LoVo (cell line): Measurements from ENCODE around the gene CYTH4.

ENCODE experiments used
- DNase-seq: peaks from one replicate; pipeline ENCODE4 v3.0.0-alpha.2; 2016; ENCODE audit warnings: low spot score

The CYTH4 gene

GRCh38 chr22:37330200-37331033 lies 48.1 kb downstream of the CYTH4 start:
- no peak for DNase-seq

DNA sequence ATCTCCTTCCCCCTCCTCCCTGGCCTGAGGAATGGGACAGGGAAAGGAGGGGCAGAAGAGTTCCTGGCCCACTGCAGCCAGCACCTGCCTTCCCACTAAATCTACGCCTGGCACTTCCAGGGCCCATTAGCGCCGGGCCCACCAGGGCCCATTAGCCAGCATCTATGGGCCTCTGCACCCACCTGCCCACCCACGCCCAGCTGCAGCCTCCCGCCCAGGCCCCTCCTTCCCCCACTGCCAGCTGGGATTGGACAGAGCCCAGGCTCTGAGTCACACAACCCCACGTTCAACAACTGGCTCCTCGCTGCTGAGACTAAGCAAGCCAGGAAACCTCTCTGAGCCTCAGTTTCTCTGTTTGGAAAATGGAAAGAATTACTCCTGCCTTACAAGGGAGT lies 48.7 kb downstream of the CYTH4 start:
- DNase-seq: no peak

DNA sequence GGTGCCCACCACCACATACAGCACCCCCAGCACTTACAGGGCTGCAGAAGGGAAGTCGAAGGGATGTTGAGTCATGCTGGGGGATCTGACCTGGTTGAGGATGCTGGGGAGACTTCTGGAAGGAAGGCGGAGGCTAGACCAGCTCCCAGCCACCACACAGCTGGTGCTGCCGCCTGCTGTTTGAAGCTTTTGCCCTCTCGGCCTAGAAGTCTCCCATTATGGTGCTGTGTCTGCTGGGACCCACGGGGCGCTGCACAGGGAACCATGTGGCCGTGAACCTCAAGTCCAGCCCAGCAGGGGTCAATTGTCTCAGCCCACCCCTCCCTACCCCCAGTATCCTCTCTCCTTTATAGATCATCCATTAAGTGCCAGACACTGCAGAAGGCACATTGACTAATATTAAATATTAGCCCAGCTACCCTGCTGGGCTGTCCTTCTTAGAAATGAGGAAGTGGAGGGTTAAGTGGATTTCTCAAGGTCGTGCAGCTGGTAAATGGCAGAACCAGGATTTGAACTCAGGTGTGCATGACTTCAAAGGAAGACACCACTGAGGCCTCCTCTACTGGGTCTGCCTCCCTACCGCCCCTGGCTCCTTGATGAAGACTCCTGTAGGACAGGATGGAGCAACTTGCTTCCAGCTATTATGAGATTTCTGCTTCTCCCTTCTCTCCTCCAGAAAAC lies 49.7 kb downstream of the CYTH4 start:
- DNase-seq: no peak

- no peak for DNase-seq
Measured at GRCh38 chr22:37333724-37334460, 51.6 kb downstream of the CYTH4 start.

DNA sequence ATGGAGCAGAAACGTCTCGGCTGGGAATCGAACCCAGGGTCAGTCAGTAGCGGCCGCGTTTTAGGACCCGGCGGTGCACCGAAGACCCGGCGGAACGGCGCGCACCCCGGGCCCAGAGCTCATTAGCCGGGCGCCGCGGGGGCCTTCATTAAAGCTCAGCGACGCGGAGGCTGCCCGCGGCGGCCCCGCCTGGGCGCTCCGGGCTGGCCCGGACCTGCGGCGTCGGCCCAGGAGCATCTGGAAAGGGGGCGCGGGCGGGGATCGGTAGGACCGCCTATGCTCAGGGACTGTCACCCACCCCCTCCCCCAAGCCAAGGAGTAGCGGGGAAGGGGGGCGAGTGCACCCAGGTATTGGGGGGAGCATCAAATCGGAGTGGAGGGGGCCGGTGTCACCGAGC lies 52.2 kb downstream of the CYTH4 start:
- no peak for DNase-seq

- no peak for DNase-seq
Measured at GRCh38 chr22:37334859-37335805, 52.8 kb downstream of the CYTH4 start.

DNA sequence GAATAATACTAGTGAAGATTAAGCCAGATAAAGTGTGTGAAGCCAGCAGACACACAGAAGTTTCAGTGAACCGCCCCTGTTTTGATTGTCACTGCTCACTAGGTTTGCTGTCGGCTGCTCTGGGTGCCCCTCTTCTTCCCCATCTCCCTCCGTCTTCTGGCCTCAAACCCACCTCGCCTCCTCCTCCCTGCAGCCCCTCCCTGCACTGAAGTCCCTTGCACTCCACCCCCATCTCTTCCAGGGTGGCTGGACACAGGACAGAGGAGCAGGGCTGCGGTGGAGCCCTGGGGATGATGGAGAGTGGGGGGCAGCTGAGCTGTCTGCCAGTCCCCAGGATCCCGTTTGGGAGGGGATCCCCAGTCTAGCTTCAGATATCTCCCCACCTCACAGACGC lies 53.5 kb downstream of the CYTH4 start:
- DNase-seq: no peak

GRCh38 chr22:37336579-37336978 lies 54.3 kb downstream of the CYTH4 start:
- DNase-seq: no peak

DNA sequence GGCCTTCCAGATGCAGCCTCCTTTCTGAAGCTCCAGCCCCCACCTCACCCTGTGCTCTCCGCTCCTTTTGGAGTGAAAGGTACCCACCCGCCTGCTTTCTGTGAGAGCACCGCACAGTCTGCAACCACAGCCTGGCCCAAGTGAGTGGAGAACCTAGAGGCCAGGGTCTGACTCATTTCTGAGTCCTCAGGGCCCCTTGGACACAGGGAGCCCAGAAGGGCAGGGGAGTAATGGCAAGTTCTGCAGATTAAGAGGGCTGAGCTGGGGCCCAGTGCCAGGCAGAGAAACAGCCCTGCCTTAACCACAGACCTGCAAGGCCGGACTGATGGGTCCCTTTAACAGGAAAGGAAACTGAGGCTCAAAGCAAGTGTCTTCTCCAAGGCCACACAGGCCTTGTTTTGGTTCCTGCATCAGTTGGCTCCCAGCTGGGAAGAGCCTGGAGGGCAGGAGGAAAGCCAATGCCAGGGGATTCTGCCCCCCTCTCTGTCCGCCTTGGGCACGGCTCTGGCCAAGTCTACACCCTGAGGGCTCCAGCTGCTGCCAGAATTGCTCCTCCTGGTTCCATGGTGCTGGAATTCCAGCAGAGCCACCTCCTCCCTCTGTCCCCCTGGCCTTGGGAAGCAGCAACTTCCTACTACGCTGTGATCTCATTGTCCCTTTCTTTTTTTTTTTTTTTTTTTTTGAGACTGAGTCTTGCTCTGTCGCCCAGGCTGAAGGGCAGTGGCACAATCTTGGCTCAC lies 55.1 kb downstream of the CYTH4 start:
- no peak for DNase-seq

GRCh38 chr22:37338539-37339246 lies 56.4 kb downstream of the CYTH4 start:
- no peak for DNase-seq

- no peak for DNase-seq
Measured at GRCh38 chr22:37340331-37341262, 58.3 kb downstream of the CYTH4 start.

DNA sequence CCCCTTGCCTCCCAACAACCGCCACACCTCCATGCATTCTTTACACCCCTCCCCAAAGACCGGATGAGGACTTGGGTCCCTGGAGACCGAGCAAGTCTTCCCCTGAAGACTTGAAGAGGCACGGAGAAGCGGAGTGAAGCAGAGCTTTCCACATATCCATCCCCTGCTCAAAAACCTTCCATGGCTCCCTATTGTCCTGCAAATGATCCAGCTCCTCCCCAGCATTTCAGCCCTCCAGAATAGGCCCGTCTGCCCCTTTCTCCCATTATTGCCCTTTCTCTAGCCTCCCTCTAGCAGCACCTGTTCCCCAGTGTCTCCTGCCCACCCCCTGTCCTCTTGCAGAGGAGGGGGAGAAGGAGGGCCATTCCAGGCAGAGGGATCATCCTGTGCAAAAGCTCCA lies 59.8 kb downstream of the CYTH4 start:
- DNase-seq: no peak

GRCh38 chr22:37343348-37343747 lies 61.0 kb downstream of the CYTH4 start:
- no peak for DNase-seq

GRCh38 chr22:37343863-37344734 lies 61.8 kb downstream of the CYTH4 start:
- no peak for DNase-seq

- DNase-seq: no peak
Measured at GRCh38 chr22:37344735-37345449, 62.6 kb downstream of the CYTH4 start.

GRCh38 chr22:37345863-37346504 lies 63.7 kb downstream of the CYTH4 start:
- DNase-seq: no peak

DNA sequence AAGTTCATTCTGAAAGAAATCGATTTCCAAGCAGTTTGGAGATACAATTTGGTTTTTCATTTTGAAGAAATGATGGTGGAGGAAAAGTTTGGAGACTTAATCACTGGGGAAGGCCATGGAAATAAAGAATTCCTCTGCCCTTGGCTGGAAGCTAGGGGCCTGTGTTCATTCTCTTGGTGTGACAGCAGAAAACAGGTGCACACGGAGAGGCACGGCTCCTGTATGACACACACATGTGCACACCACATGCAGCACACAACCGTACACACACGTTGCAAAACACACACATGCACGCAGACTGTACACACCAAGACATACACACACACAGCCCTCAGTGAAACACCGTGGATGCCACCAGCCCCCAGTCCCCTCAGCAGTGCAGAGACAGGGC lies 64.2 kb downstream of the CYTH4 start:
- DNase-seq: no peak
